Right lobe of liver (tissue), 4 donors: ENCODE measurements around the gene LIN7C.

Experiments
- CTCF ChIP-seq, 4 donors: fragments of 200-600 bp in 3 of 4; fragments of 450-650 bp in 1 of 4; IDR thresholded peaks; one replicate each; pipeline versions ENCODE4 v1.5.1 to v1.8.0; 2016 to 2022; ENCODE audit warnings: antibody characterized with exemption in 4 of 4, mild to moderate bottlenecking in 2 of 4
- POLR2A ChIP-seq: fragments of 450-650 bp; IDR thresholded peaks from one replicate; pipeline ENCODE4 v1.6.1; 2017; ENCODE audit warnings: antibody characterized with exemption, mild to moderate bottlenecking
- donor health status: DM: no; HTN: no; CAD: no.
- donor health status: DM: no; HTN: no; CAD: no.
- donor health status: DM: no; HTN: yes; CAD: no.

GRCh38 chr11:27458182-27458581, 48.4 kb downstream of the LIN7C start:
- no peak for TF ChIP-seq CTCF (IDR thresholded peaks at IDR 0.05)
- TF ChIP-seq POLR2A, result no peak
